K562 (cell line): ENCODE measurements around the gene MEF2C.

Source experiments
- ARNT ChIP-seq, 2 experiments: fragments of 450-650 bp; IDR thresholded peaks; 2 replicates each; pipeline ENCODE4 v1.6.1; 2016; ENCODE audit warnings: mild to moderate bottlenecking in 1 of 2
- SP2 ChIP-seq: IDR thresholded peaks from 2 replicates; pipeline ENCODE4 v1.6.1; 2011; ENCODE audit warnings: mild to moderate bottlenecking, low read depth, low read length, moderate library complexity; ENCODE audit not compliant: poor library complexity, severe bottlenecking; ENCODE audit errors: extremely low read depth

GRCh38 chr5:88881571-88881971 lies 1.4 kb downstream of the MEF2C start:
- TF ChIP-seq SP2 = no peak
- no peak for TF ChIP-seq ARNT (IDR thresholded peaks at IDR 0.05)
